Measurements from ENCODE around the gene TLL2.

The TLL2 gene

DNA sequence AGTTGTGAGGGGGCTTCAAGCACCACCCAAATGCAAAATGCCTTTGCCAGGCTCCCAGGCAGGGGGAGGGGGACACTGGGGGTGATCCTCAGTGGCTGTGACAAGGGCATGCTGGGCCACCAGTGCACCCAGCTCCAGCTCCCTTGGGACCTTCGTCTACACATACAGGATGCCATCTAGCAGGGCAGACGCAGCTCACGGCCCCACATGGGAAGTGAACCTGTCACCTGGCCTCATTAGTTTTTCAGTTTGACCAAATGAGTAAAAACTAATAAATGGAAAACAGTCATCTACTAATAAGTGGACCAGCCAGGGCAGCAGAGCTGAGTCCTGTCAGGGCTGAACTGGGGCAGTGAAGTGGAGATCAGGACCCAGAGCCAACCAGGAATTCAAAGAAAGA is 50.2 kb downstream of the TLL2 start:
- DNase-seq (ENCODE audit: low spot score): no peak

DNA sequence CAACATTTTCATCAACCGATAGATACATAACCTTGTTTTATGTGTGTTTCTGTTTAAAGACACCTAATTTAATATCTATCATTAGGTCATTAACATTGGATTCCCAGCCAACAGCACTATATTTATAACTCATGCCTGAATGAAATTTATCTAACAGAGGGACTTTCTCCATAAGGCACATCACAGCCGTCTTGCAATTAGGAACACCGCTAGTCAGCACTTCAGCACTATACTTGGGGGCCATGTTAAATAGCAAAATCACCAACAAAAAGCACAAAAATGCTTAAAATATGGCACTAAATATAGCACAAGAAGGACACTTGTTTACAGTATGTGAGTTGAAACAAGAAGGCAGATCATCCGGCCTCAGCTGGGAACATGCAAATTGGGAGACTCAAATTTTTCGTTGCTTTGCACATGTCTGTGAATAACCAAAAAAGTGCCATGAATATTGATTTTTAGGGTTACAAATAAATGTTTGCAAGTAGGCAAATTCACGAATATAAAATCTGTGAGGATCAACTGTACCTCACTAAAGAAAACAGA is 51.0 kb downstream of the TLL2 start:
- DNase-seq (ENCODE audit: low spot score): no peak

GRCh38 chr10:96460316-96460715 is 53.4 kb downstream of the TLL2 start:
- no peak for DNase-seq (ENCODE audit: low spot score)

DNA sequence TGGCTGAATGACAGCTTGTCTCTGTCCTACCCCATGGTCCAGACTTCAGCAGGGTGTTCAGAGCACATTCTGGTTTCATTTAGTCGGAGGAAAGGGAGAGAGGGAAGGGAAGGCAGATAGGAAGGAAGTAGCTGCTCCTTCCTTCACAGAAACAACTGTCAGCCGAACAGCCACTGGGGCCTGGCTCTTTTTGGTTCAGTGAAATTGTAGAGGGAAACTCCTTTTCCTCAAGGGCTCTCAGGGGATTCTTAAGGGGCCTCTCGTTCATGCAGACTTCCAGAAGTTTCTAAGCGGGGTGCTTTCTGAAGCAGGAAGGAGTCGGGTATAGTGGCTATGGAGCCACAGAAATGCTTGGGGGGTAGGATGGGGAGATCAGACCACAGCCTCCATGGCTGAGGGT is 56.4 kb downstream of the TLL2 start:
- no peak for DNase-seq (ENCODE audit: low spot score)

GRCh38 chr10:96456296-96456840 is 57.4 kb downstream of the TLL2 start:
- no peak for DNase-seq (ENCODE audit: low spot score)

DNA sequence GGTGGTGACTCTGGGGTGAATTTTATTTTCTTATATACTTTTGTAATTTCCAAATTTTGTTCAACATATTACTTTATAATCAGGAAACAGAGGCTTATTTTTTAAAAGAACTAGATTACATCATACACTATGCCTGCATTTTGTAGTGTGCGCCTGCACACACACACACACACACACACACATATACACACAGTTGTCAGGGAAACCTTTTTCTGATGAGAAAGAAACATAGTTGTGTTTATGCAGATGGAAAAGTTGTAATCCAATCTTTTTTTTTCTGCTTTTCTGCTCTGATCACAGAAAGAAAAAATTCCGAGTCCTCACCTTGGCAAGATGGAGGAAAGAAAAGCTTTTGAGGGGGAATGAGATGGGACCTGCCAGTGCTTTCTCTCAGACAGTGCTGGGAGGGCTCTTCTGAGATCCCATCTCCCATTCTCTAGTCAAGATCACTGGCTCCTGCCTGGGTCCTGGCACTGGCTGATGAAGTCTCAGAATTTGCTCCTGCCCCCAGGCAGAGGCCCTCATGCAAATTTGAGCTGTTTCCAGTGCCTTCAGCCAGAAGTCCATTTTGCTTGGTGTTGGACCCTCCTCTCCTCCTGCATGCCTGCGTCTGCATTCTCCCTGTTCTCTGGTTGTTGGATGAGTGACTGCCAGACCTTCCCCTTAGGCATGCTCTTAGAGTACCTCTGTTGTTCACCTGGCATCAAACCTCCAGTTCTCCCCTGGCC is 59.7 kb downstream of the TLL2 start:
- DNase-seq (ENCODE audit: low spot score): no peak

DNA sequence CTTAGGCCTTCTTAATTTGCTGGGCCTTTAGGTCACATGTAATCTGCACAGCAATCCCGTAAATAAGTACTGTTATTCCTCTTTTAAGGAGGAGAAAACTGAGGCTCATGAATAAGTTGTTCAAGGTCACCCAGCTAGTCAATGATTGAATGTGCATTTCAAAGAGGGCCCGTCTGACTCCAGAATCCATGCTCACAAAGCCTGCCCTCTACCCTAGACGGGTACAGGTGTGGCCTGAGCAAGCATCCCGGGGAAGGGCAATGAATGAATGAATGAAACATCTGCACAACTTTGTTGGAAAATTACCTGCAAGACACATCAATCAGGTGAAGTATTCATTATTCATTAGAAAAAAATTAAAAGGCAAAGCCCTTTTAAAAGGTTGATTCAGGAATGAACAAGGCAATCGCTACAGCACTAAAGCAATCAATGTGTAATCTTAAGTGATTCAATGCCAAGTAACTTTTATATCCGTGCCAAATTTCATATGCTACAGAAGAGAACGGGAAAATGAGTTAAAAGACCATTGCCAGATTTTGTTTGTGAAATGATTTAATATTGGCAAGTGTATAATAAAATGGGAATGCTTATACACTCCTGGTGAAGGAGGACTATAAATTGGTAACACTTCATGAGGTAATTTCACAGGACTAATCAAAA is 61.1 kb downstream of the TLL2 start:
- DNase-seq (ENCODE audit: low spot score): no peak

DNA sequence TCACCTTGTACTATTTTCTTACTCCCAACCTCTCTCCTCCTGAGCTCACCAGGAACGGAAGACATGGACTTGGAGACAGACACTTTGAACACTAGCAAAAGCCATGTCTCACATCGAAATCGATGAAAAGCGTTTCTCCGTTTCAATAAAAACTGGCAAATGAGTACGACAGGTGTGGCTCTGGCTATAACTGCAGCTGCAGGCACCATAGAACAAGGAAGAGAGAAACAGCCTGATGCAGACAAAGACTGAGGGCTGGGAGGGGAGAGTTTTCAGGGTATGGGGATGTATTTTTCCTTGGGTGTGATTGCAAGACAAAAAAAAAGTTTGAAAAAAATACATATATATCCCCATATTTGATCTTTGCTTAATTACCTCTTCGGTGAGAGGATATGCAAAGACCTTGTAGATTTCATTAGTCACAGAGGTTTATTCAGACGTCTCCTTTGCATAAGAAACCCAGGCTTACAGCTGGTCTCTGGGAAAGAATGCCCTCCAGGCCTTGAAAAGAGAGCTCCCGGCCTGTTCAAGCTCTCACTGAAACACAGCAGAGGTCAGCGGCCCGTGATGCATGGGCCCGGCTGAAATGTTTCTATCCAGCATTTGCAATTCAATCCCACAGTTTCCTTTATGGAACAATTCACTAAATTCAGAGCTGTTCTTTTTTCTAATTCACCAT is 63.1 kb downstream of the TLL2 start:
- no peak for DNase-seq (ENCODE audit: low spot score)

GRCh38 chr10:96448558-96448957 is 65.2 kb downstream of the TLL2 start:
- DNase-seq (ENCODE audit: low spot score): no peak

GRCh38 chr10:96448021-96448457 is 65.7 kb downstream of the TLL2 start:
- DNase-seq (ENCODE audit: low spot score): no peak

DNA sequence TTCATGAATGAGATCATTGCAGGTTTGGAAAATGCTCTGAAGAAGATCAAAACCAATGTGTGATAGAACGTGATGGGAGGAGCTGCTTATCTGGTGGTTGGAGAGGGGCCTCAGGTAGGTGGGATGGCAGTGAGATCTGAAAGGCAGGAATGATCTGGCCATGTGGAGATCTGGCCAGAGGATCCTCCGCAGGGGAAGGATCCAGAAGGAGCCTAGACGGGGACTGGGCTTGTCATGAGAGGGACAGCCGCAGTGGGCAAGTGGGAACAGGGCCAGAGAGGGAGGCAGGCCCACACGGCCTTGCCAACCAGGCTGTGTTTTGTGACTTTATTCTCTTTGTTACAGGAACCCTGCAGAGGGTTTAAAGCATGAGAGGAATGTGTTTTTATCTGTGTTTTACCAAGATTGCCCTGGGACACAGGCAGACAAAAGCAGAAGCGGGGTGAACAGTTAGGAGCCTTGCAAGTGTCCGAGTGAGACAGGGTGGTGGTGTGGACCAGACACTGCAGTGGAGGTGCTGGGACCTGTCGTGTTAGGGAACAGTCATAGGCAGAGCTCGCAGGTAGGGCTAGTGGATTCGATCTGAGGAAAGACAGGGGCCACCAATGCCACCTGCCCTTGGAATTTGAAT is 66.6 kb downstream of the TLL2 start:
- DNase-seq (ENCODE audit: low spot score): no peak

- DNase-seq (ENCODE audit: low spot score): no peak
These were observed 71.6 kb downstream of the TLL2 start for GRCh38 chr10:96441987-96442643.

- no peak for DNase-seq (ENCODE audit: low spot score)
These were observed 72.3 kb downstream of the TLL2 start for GRCh38 chr10:96441322-96441885.

GRCh38 chr10:96440361-96441292 is 73.1 kb downstream of the TLL2 start:
- no peak for DNase-seq (ENCODE audit: low spot score)

DNA sequence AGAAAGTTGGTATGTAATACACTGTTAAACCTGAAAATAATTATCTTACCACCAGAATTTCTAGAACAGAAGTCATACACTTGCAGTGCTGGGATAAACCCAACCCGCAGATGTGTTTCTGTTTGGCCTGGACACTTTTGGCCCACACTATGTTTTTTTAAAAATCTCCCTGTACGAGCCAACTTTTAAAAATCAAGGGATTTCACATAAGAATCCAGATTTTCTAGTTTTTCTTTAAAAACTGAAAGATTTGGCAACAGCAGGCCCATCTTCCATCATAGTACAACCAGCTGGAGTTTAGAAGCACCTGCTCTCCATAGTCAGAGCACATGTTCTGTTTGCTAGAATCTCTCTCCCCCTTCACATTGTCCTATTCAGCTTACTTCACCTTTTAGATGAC is 74.0 kb downstream of the TLL2 start:
- DNase-seq (ENCODE audit: low spot score): no peak

- no peak for DNase-seq (ENCODE audit: low spot score)
These were observed 77.7 kb downstream of the TLL2 start for GRCh38 chr10:96436035-96436434.

DNA sequence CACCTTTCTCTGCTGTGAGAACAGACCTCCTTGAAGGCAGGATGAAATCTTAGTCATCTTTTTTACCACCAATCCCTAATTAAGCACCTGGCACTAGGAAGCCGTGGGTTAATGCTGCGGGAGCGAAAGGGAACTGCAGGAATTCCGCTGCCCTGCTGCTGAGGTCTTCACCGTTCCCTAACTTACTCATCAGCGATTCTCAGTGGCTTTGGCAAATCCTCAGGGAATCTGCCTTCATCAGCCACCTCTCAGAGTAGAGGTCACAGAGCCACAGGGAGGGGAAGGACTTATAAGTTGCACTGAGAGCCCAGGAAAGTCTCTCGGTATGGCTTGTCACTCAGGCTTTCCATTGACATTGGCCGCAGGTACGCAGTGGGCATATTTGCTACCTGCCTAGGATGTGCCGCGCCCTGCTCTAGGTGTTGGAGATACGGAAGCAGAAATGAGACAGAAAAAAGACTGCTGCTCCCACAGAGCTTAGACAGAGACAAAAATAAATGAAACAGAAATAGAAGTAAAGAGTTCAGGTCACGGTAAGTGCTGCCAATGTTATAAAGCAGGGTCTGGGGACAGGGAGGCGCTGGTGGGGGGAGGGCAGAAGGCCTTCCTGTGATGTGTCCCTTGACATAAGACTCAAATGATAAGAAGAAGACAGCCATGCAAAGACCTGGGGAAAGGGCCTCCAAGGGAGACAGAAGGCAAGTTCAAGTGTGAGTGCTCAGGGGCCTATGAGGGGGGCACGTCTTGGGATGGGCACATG is 82.3 kb downstream of the TLL2 start:
- DNase-seq (ENCODE audit: low spot score): no peak

DNA sequence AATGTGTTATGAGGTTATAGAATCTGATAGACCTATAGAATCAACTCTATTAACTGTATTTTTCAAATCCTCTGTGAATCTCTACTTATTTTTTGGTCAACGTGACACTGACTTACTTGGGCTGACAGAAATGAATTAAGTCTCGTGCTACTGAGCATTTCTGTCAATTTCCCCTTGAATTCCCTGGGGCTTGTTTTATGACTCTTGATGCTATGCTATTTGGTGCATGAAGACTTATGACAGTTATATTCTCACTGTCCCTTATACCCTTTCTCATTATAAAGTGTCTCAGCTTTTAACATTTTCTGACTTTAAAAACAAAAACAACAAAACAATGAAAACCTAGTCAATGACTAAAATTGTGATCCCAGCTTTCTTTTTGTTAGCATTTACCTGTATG is 86.4 kb downstream of the TLL2 start:
- no peak for DNase-seq (ENCODE audit: low spot score)

DNA sequence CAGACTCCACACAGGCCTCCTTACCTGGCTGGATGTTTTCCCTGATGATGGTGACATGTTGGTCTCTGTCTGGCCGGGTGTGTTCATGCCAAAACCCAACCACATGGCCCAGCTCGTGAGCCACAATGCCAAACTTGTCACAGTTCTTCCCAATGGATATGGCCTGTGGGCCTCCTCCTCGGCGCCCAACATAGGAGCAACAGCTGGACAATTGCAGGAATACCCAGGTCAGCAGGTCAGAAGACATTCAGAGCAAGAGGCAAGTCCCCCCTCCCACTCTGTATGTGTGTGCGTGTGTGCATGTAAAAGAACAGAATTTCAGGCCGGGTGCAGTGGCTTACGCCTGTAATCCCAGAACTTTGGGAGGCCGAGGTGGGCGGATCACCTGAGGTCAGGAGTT is 91.2 kb downstream of the TLL2 start:
- DNase-seq (ENCODE audit: low spot score): no peak
